A673 (cell line): ENCODE measurements around the gene VTA1. TPM values are rescaled to one million over a fixed set of nuclear protein-coding genes. Genes with fewer than 3 reads are reported as not detected.
A peak's percentile ranks its signal among the peaks of the same experiment; 100 is the strongest.
"Not testable (repeated sequence)": the region's sequence is repeated elsewhere in the genome, so short reads cannot be mapped to it uniquely, and the experiment has no call there.

ENCODE experiments used
- BruUV-seq: library from RNA; stranded (reverse); fragments of 400-500 nt; replicated peaks from 2 replicates; lab custom pipeline; 2021; lab: Mats Ljungman, UMichigan
- CTCF ChIA-PET: fragments of 300-600 bp; sonication (Branson Sonifier 250); formaldehyde crosslinking; loops from one replicate; lab custom pipeline; 2022; ENCODE audit warnings: antibody characterized with exemption; lab: Charles Lee
- POLR2A ChIA-PET: fragments of 300-600 bp; sonication (Branson Sonifier 250); formaldehyde crosslinking; loops from one replicate; lab custom pipeline; 2022; ENCODE audit warnings: antibody characterized with exemption; ENCODE audit not compliant: low non-redundant PET; lab: Charles Lee
- DNase-seq: peaks from one replicate; pipeline ENCODE4 v3.0.0-alpha.2; 2015; ENCODE audit warnings: low spot score
- H3K27ac ChIP-seq: fragments of 200-600 bp; sonication (generic); 2 replicates; pipeline ENCODE4 v1.5.1; 2016; ENCODE audit warnings: mixed run types, low read depth, mild to moderate bottlenecking, mixed read lengths, antibody characterized with exemption, low read length; ENCODE audit not compliant: poor library complexity, severe bottlenecking
- H3K27me3 ChIP-seq: fragments of 200-600 bp; sonication (generic); replicated peaks from 2 replicates; pipeline ENCODE4 v1.6.1; 2017; ENCODE audit warnings: mixed run types, low read depth, mild to moderate bottlenecking, mixed read lengths, antibody characterized with exemption, low read length; ENCODE audit not compliant: insufficient read depth, poor library complexity
- H3K36me3 ChIP-seq: fragments of 200-600 bp; sonication (generic); 2 replicates; pipeline ENCODE4 v1.6.1; 2016; ENCODE audit warnings: mixed run types, mild to moderate bottlenecking, mixed read lengths, antibody characterized with exemption, low read length; ENCODE audit not compliant: insufficient read depth, poor library complexity, severe bottlenecking
- H3K4me1 ChIP-seq: fragments of 200-600 bp; sonication (generic); 2 replicates; pipeline ENCODE4 v1.6.1; 2017; ENCODE audit warnings: mixed run types, mild to moderate bottlenecking, mixed read lengths, antibody characterized with exemption, low read length; ENCODE audit not compliant: insufficient read depth, poor library complexity, severe bottlenecking
- H3K4me3 ChIP-seq: fragments of 200-600 bp; sonication (generic); 2 replicates; pipeline ENCODE4 v1.5.1; 2016; ENCODE audit warnings: low read depth, mixed run types, mild to moderate bottlenecking, mixed read lengths, low read length; ENCODE audit not compliant: poor library complexity, severe bottlenecking
- H3K9me3 ChIP-seq: fragments of 200-600 bp; sonication (generic); 2 replicates; pipeline ENCODE4 v1.6.1; 2016; ENCODE audit warnings: mixed run types, low read depth, mild to moderate bottlenecking, mixed read lengths, antibody characterized with exemption, low read length; ENCODE audit not compliant: poor library complexity, severe bottlenecking
- CTCF ChIP-seq: fragments of 300-800, 200-600 bp; sonication (generic); conservative IDR thresholded peaks from 2 replicates; pipeline ENCODE4 v1.5.1; 2017; ENCODE audit warnings: low read depth, mild to moderate bottlenecking, antibody characterized with exemption, low read length, moderate library complexity, mixed read lengths
- EZH2 ChIP-seq: fragments of 200-600 bp; sonication (generic); IDR thresholded peaks from 2 replicates; pipeline ENCODE4 v1.6.1; 2017; ENCODE audit warnings: borderline replicate concordance, low read depth, mild to moderate bottlenecking, mixed read lengths, antibody characterized with exemption, low read length; ENCODE audit not compliant: poor library complexity, severe bottlenecking
- intact Hi-C: fragments of 100-400 bp; cut with micrococcal nuclease; formaldehyde crosslinking; loops from one replicate; pipeline ENCODE4 v1.10.0; 2022; ENCODE audit not compliant: unreplicated experiment
- total RNA-seq: library from RNA; stranded (reverse); gene quantifications from 2 replicates; pipeline ENCODE4 v1.2.3, GENCODE V29; 2021

The VTA1 gene
- total RNA-seq, 1 experiment from 2014 or later: 75.4 TPM

- Histone ChIP-seq H3K27me3 (no peaks in the 10 kb centered on the region), H3K4me3 (no peak overlapping the region), H3K9me3 (no peaks in the 10 kb centered on the region), H3K4me1 (peaks cover 9% of the 10 kb centered on the region), H3K27ac (peak overlapping the region; percentile 17), H3K36me3 (no peaks in the 10 kb centered on the region)
- ChIA-PET CTCF (interaction anchor here (1.0 kb wide), 1 partner anchor 51 kb away, joined by 3 read pairs; no protein-coding TSS in a partner anchor), POLR2A (interaction anchor here (0.6 kb wide), 1 partner anchor 22 kb away, joined by 3 read pairs; no protein-coding TSS in a partner anchor)
- BruUV-seq: no TSS peak
- peak; percentile 47 for DNase-seq
- intact Hi-C loops: loop anchor here (5.0 kb wide), 2 partner anchors 231 to 381 kb away; no protein-coding TSS in a partner anchor
- no peak for TF ChIP-seq EZH2
- TF ChIP-seq CTCF: peak; percentile 67
These were observed 9.1 kb downstream of the VTA1 start for GRCh38 chr6:142155895-142156757.

GRCh38 chr6:142156758-142157068 is 9.7 kb downstream of the VTA1 start:
- not testable (repeated sequence) for BruUV-seq, DNase-seq, H3K9me3 ChIP-seq, H3K36me3 ChIP-seq, H3K27ac ChIP-seq, H3K4me1 ChIP-seq, H3K4me3 ChIP-seq, H3K27me3 ChIP-seq
- CTCF ChIA-PET: interaction anchor here (1.0 kb wide), 1 partner anchor 51 kb away, joined by 3 read pairs; no protein-coding TSS in a partner anchor
- intact Hi-C loops: loop anchor here (5.0 kb wide), 2 partner anchors 231 to 381 kb away; no protein-coding TSS in a partner anchor
- POLR2A ChIA-PET: interaction anchor here (0.6 kb wide), 1 partner anchor 21 kb away, joined by 3 read pairs; no protein-coding TSS in a partner anchor

- DNase-seq: no peak
- intact Hi-C loops: no loop called here
- TF ChIP-seq CTCF: no peak
- no peak for TF ChIP-seq EZH2
These were observed 15.7 kb downstream of the VTA1 start for GRCh38 chr6:142162780-142163179.

More at GRCh38 chr6:142162780-142163179, 15.7 kb downstream of the VTA1 start:
- H3K36me3 ChIP-seq: peaks cover 9% of the 10 kb centered on the region
- H3K27me3 ChIP-seq: no peaks in the 10 kb centered on the region
- ChIA-PET POLR2A (no interaction called here), CTCF (no interaction called here)
- no TSS peak for BruUV-seq
- H3K9me3 ChIP-seq: no peaks in the 10 kb centered on the region
- no peaks in the 10 kb centered on the region for H3K4me1 ChIP-seq
- H3K27ac ChIP-seq: no peak overlapping the region
- no peak overlapping the region for H3K4me3 ChIP-seq
